Peyer's patch (tissue), 4 donors: Measurements from ENCODE around the gene RANBP10. TPM values are rescaled to one million over a fixed set of nuclear protein-coding genes. Genes with fewer than 3 reads are reported as not detected.

Experiments
- DNase-seq, 3 donors: peaks; one replicate each; pipeline ENCODE4 v3.0.0-alpha.2; 2017 to 2019
- H3K27ac ChIP-seq, 4 donors: fragments of 200-600 bp; sonication (generic); one replicate each; pipeline ENCODE4 v1.5.1; 2016 to 2019
- H3K27me3 ChIP-seq, 2 donors: fragments of 200-600 bp; sonication (generic); one replicate each; pipeline ENCODE4 v1.5.1; 2019
- H3K36me3 ChIP-seq, 3 donors: fragments of 200-600 bp; sonication (generic); one replicate each; pipeline ENCODE4 v1.5.1; 2016 to 2019
- H3K4me1 ChIP-seq, 4 donors: fragments of 200-600 bp; sonication (generic); one replicate each; pipeline ENCODE4 v1.5.1; 2016 to 2019
- H3K4me3 ChIP-seq, 4 donors: fragments of 200-600 bp; sonication (generic); 1 replicate in 3 of 4; 2 replicates in 1 of 4; pipeline ENCODE4 v1.5.1; 2016 to 2019; ENCODE audit warnings: mild to moderate bottlenecking in 1 of 4
- H3K9me3 ChIP-seq, 4 donors: fragments of 200-600 bp; sonication (generic); one replicate each; pipeline ENCODE4 v1.5.1; 2016 to 2019; ENCODE audit warnings: mild to moderate bottlenecking in 1 of 4
- POLR2A ChIP-seq, 2 donors: fragments of 450-650 bp; IDR thresholded peaks; one replicate each; pipeline ENCODE4 v1.5.1; 2017; ENCODE audit warnings: antibody characterized with exemption in 2 of 2, mild to moderate bottlenecking in 2 of 2, moderate library complexity in 2 of 2
- total RNA-seq, 4 donors: library from RNA; depleted of rRNA; stranded (reverse); fragments of >200 nt; gene quantifications; one replicate each; pipeline ENCODE4 v1.1.0, GENCODE V29; 2016
- TF ChIP-seq, protein P1 (sequence below), 6 experiments: fragments of 450-650 bp in 4 of 6; fragments of 200-600 bp in 2 of 6; sonication (generic) in 1 of 6; IDR thresholded peaks; one replicate each; pipeline ENCODE4 v1.5.1; 2017 to 2019; ENCODE audit warnings: antibody characterized with exemption in 6 of 6, mild to moderate bottlenecking in 3 of 6, moderate library complexity in 1 of 6

RANBP10 gene
- total RNA-seq: 10 to 100 TPM; 15.2 to 29.9 (median 24.0) TPM

DNA sequence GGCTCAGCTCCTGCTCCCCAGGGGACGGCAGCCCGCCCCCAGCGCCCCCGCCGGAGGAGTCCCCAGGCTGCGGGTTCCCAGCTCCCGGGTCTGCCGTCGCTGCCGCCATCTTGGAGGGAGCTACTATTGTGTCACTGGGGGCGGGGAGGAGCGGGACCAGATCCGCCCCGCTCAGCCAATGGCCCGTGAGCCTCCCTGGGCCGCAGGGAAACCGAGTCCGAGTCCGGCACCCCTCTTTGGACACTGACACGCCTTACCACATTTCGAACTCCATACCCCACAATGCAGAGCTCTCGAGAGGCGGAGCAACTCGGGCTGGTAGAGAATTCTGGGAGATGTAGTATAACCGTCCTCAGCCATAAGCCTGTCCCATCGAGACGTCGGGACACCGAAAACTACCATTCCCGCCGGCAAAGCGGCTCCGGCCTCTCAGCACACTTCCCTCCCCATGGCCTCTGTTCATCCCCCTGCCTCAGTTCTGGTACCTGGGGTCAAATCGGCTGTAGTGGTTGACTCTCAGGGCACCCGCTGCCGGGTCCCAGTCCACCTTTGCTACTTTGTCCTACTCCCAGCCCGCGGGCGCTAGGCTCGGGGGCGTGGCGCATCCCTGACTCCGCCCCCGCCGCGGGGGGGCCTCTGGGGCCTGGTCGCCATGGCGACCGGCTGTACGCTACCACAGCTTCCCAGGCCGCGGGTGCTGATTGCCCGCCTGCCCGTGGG, at the start of gene RANBP10, which contains the start of gene TSNAXIP1:
TSS of gene RANBP10 (minus strand) at position 133 of the 720 bp plus-strand sequence. CDS start at position 109, 24 bp downstream.
TSS of gene TSNAXIP1 (plus strand) at position 462 of the 720 bp plus-strand sequence. CDS start 261 bp downstream, outside the sequence.
- H3K27me3 ChIP-seq: no peaks in the 10 kb centered on the region
- TF ChIP-seq POLR2A (IDR thresholded peaks at IDR 0.05): peak; percentile 69 to 88
- TF ChIP-seq, protein P1, sequence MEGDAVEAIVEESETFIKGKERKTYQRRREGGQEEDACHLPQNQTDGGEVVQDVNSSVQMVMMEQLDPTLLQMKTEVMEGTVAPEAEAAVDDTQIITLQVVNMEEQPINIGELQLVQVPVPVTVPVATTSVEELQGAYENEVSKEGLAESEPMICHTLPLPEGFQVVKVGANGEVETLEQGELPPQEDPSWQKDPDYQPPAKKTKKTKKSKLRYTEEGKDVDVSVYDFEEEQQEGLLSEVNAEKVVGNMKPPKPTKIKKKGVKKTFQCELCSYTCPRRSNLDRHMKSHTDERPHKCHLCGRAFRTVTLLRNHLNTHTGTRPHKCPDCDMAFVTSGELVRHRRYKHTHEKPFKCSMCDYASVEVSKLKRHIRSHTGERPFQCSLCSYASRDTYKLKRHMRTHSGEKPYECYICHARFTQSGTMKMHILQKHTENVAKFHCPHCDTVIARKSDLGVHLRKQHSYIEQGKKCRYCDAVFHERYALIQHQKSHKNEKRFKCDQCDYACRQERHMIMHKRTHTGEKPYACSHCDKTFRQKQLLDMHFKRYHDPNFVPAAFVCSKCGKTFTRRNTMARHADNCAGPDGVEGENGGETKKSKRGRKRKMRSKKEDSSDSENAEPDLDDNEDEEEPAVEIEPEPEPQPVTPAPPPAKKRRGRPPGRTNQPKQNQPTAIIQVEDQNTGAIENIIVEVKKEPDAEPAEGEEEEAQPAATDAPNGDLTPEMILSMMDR (IDR thresholded peaks at IDR 0.05): peak in 1 of 6 experiments; percentile 21
- peak within 1 kb of the TSS; percentile 74 to 92 (median 78) for H3K27ac ChIP-seq
- peaks cover 0 to 16% (median 0%) of the 10 kb centered on the region in 3 donors for H3K36me3 ChIP-seq
- peak within 1 kb of the TSS; percentile 72 to 100 (median 80) for H3K4me3 ChIP-seq
- no peaks in the 10 kb centered on the region for H3K9me3 ChIP-seq
- H3K4me1 ChIP-seq: peaks cover 0 to 22% (median 19%) of the 10 kb centered on the region in 4 donors
- DNase-seq: peak; percentile 96 to 99 (median 97)

DNA sequence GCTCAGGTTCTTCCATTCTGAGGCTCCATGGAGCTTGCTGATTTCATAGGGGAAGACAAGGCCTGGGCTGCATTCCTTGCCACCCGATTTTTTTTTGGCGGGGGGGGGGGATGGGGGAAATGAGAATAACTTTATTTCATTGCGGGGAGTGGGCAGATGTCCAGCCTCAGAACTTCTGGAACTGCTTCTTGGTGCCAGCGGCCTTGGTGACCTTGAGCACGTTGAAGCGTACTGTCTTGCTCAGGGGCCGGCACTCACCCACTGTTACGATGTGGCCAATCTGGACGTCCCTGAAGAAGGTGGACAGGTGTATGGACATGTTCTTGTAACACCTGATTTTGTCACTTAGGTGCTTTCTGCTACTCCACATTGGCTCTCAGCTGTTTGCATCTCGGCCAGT, 49.4 kb upstream of the RANBP10 start:
- Histone ChIP-seq H3K4me1 (peaks cover 0 to 26% (median 1%) of the 10 kb centered on the region in 4 donors), H3K27ac (no peak overlapping the region), H3K36me3 (no peaks in the 10 kb centered on the region)

DNA sequence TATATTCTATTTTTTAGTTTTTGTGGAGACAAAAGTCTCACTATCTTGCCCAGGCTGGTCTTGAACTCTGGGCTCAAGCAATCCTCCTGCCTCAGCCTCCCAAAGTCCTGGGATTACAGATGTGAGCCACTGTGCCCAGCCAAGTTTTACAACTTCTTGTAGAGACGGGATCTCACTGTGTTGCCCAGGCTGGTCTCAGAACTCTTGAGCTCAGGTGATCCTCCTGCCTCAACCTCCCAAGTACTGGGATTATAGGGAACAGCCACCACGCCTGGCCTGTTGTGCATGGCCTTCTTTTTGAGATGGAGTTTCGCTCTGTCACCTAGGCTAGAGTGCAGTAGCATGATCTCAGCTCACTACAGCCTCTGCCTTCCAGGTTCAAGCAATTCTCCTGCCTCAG, 47.3 kb upstream of the RANBP10 start:
- H3K4me1 ChIP-seq: peaks cover 0 to 26% (median 2%) of the 10 kb centered on the region in 4 donors
- no peak for DNase-seq
- H3K9me3 ChIP-seq: no peaks in the 10 kb centered on the region
- TF ChIP-seq, protein P1 (IDR thresholded peaks at IDR 0.05): no peak
- no peak for TF ChIP-seq POLR2A (IDR thresholded peaks at IDR 0.05)
- no peaks in the 10 kb centered on the region for H3K36me3 ChIP-seq
- H3K4me3 ChIP-seq: no peak overlapping the region
- no peaks in the 10 kb centered on the region for H3K27me3 ChIP-seq
- no peak overlapping the region for H3K27ac ChIP-seq

More for the DNA sequence above, 49.4 kb upstream of the RANBP10 start:
- Histone ChIP-seq H3K9me3 (no peaks in the 10 kb centered on the region), H3K4me3 (no peak overlapping the region), H3K27me3 (no peaks in the 10 kb centered on the region)
- TF ChIP-seq, protein P1 (IDR thresholded peaks at IDR 0.05): no peak
- TF ChIP-seq POLR2A (IDR thresholded peaks at IDR 0.05): no peak
- no peak for DNase-seq

DNA sequence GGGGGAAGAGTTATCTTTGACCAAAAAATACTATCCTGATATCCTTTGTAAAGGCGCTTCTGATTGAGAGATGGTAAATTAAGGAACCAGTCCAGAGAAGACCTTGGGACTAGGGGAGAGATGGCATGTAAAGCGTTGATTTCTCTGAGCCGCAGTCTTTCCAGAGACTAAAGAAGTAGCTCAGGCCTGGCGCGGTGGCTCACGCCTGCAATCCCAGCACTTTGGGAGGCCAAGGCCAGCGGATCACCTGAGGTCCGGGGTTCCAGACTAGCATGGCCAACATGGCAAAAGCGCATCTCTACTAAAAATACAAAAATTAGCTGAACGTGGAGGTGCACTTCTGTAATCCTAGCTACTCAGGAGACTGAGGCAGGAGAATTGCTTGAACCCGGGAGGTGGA, 41.8 kb upstream of the RANBP10 start:
- H3K9me3 ChIP-seq: no peaks in the 10 kb centered on the region
- H3K27ac ChIP-seq: peak overlapping the region in 1 of 4 donors; percentile 87
- H3K4me1 ChIP-seq: peaks cover 0 to 48% (median 41%) of the 10 kb centered on the region in 4 donors
- H3K36me3 ChIP-seq: no peaks in the 10 kb centered on the region
- no peak for DNase-seq
- H3K27me3 ChIP-seq: no peaks in the 10 kb centered on the region
- TF ChIP-seq POLR2A (IDR thresholded peaks at IDR 0.05): no peak
- TF ChIP-seq, protein P1 (IDR thresholded peaks at IDR 0.05): no peak
- H3K4me3 ChIP-seq: peak overlapping the region in 2 of 4 donors; percentile 92 to 94

DNA sequence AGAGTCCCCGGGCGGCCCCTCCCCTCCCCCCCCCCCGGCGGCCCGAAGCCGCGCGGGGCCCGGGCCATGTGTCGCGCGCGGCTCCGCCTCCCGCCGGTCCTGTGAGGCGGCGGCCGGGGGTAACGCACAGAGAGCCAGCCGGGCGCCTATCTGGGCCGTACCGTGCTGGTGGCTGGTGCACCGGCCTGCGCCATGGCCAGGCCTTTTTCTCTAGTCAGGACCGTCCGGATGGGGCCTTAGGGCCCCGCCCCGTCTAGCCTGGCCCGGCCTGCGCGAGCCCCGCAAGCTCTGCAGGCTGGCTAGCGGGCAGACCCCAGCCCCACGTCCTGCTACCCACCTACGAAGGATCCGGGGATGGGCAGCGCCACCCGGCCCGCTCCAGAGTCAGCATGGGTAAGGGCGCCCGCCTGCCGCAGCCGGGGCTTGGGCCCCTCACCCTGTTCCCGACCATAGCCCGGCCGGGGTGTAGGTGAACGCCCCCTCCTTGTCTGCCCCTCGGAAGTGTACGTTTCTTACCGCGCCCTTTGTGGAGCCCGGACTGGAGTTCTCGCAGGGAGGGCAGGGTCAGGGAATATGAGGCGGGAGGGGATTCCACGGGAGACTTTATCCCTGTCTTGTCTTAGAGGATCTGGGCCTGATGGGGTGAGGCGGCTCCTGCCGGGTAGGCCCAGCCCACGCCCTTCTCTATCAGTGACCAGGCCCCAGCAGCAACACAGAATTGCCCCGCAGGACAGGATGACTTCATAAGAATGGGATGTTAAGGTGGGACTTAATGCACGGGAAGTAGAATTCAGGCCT, 40.9 kb upstream of the RANBP10 start, which contains the start of gene CENPT:
TSS of gene CENPT (minus strand) at position 630 of the 798 bp plus-strand sequence. CDS start 13,834 bp downstream, outside the sequence.
- Histone ChIP-seq H3K36me3 (no peaks in the 10 kb centered on the region), H3K4me1 (peaks cover 0 to 50% (median 41%) of the 10 kb centered on the region in 4 donors), H3K9me3 (no peaks in the 10 kb centered on the region), H3K4me3 (peak within 1 kb of the TSS; percentile 87 to 94 (median 90)), H3K27me3 (no peaks in the 10 kb centered on the region), H3K27ac (peak within 1 kb of the TSS; percentile 71 to 96 (median 90))
- DNase-seq: peak; percentile 66 to 81 (median 67)
- TF ChIP-seq, protein P1 (IDR thresholded peaks at IDR 0.05): peak in 1 of 6 experiments; percentile 4
- TF ChIP-seq POLR2A (IDR thresholded peaks at IDR 0.05): no peak
